Spleen (tissue), 11 donors: ENCODE data around the gene BMX. TPM values are rescaled to one million over a fixed set of nuclear protein-coding genes. Genes with fewer than 3 reads are reported as not detected.

Experiments
- DNase-seq: peaks from one replicate; pipeline ENCODE4 v3.0.0-alpha.2; 2020
- H3K27ac ChIP-seq, 8 donors: fragments of 200-600 bp; sonication (generic) in 7 of 8; 1 replicate in 4 of 8; 2 replicates in 4 of 8; pipeline versions ENCODE4 v1.5.0 to v1.8.0; 2016 to 2021; ENCODE audit warnings: inconsistent platforms in 4 of 8, mild to moderate bottlenecking in 4 of 8, moderate library complexity in 1 of 8
- H3K27me3 ChIP-seq, 7 donors: fragments of 200-600 bp; sonication (generic) in 6 of 7; replicated peaks in 1 of 7; 1 replicate in 4 of 7; 2 replicates in 3 of 7; pipeline versions ENCODE4 v1.5.0 to v1.8.0; 2016 to 2021; ENCODE audit warnings: inconsistent platforms in 3 of 7, mild to moderate bottlenecking in 1 of 7
- H3K36me3 ChIP-seq, 6 donors: fragments of 200-600 bp; sonication (generic) in 5 of 6; 1 replicate in 4 of 6; 2 replicates in 2 of 6; pipeline versions ENCODE4 v1.5.0 to v1.8.0; 2016 to 2021; ENCODE audit warnings: inconsistent platforms in 2 of 6
- H3K4me1 ChIP-seq, 6 donors: fragments of 200-600 bp; sonication (generic) in 5 of 6; 1 replicate in 3 of 6; 2 replicates in 3 of 6; pipeline versions ENCODE4 v1.5.0 to v1.8.0; 2016 to 2021; ENCODE audit warnings: inconsistent platforms in 3 of 6
- H3K4me3 ChIP-seq, 8 donors: fragments of 200-600 bp; sonication (generic) in 7 of 8; 1 replicate in 4 of 8; 2 replicates in 4 of 8; pipeline versions ENCODE4 v1.5.0 to v1.8.0; 2016 to 2021; ENCODE audit warnings: inconsistent platforms in 4 of 8, mild to moderate bottlenecking in 4 of 8, moderate library complexity in 2 of 8
- H3K9me3 ChIP-seq, 8 donors: fragments of 200-600 bp; sonication (generic) in 7 of 8; 1 replicate in 4 of 8; 2 replicates in 4 of 8; pipeline versions ENCODE4 v1.5.0 to v1.8.0; 2016 to 2021; ENCODE audit warnings: inconsistent platforms in 4 of 8
- POLR2A ChIP-seq, 3 donors: fragments of 450-650 bp; IDR thresholded peaks; one replicate each; pipeline ENCODE4 v1.5.1; 2017; ENCODE audit warnings: antibody characterized with exemption in 3 of 3, mild to moderate bottlenecking in 1 of 3
- POLR2AphosphoS5 ChIP-seq, 3 donors: sonication (generic); formaldehyde crosslinking; IDR thresholded peaks; one replicate each; pipeline ENCODE4 v1.5.1; 2017; ENCODE audit warnings: antibody characterized with exemption in 3 of 3
- WGBS, 5 donors: extraction: QIAGEN DNeasy Blood & Tissue Kit in 3 of 5; methylation state at CpG; one replicate each; pipeline versions ENCODE4 v1.1.5 to v1.1.7; 2013 to 2018; 5-methylcytosine and 5-hydroxymethylcytosine counted together
- intact Hi-C: fragments of 100-400 bp; cut with DNase I; formaldehyde crosslinking; loops from one replicate; pipeline ENCODE4 v1.15.0; 2023; ENCODE audit warnings: low total_unique reads
- polyA plus RNA-seq, 3 donors: library from polyadenylated mRNA; stranded (reverse); fragments of 200-250 nt; gene quantifications; one replicate each; pipeline ENCODE4 v1.2.1, GENCODE V29; 2013
- total RNA-seq, 7 donors: library from RNA; depleted of rRNA in 3 of 7; stranded (reverse); fragments of >200 nt in 3 of 7; fragmentation: NEBNext Ultra II Directional in 4 of 7; extraction: Animal tissue kit (Norgen Biotek cat#: 25700) in 4 of 7; gene quantifications; one replicate each; pipeline versions ENCODE4 v1.1.0 to v1.2.1, GENCODE V29; 2016 to 2021
- TF ChIP-seq, protein P1 (sequence below), 11 experiments: fragments of 200-600 bp in 7 of 11; fragments of 450-650 bp in 4 of 11; sonication (generic) in 4 of 11; IDR thresholded peaks in 8 of 11; conservative IDR thresholded peaks in 3 of 11; 1 replicate in 7 of 11; 2 replicates in 4 of 11; pipeline versions ENCODE4 v1.4.0 to v1.8.0; 2016 to 2021; ENCODE audit warnings: antibody characterized with exemption in 11 of 11, inconsistent platforms in 4 of 11, mild to moderate bottlenecking in 1 of 11
- donor health status: healthy with polysubstance abuse.
- donor health status: DM: no; HTN: no; CAD: no; lungs with moderate emphysema.
- donor health status: DM: no; HTN: no; CAD: no.
- donor health status: Bipolar disorder and iron deficiency.
- donor health status: healthy.
- donor health status: DM: no; HTN: no; CAD: no.
- donor health status: DM: yes; HTN: yes; CAD: no.

BMX gene
- total and polyA plus RNA-seq, 10 donors: 0.67 to 7.4 (median 2.6) TPM

DNA sequence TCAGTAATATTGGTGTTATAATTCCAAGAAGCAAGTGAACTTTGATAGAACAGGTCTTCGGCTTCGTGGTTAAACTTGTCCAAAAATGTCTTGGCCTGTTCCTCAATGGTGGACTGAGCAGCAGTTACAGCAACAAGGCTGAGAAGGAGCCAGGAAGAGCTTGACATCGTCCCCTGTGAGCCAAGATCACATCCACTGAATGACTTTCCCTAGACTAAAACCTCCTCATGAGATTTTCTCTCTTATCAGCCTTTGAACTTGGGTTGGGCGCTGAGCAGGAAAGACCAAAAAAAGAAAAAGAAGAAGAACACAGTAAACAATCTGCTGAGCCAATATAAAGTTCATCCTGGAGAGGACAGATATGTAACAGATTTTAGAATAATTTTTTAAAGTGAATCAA is 100.1 kb downstream of the BMX start, which contains the start of gene ACE2:
ACE2 (minus strand) TSS at position 216 of the 400 bp plus-strand sequence; CDS start at position 167, 49 bp downstream.
- intact Hi-C loops: no loop called here
- no peak for DNase-seq
- Histone ChIP-seq H3K4me1 (no peaks in the 10 kb centered on the region), H3K9me3 (no peaks in the 10 kb centered on the region), H3K4me3 (no peak within 1 kb of the TSS), H3K36me3 (no peaks in the 10 kb centered on the region), H3K27ac (no peak within 1 kb of the TSS), H3K27me3 (peaks cover 0 to 38% (median 0%) of the 10 kb centered on the region in 7 donors)
- TF ChIP-seq, protein P1, sequence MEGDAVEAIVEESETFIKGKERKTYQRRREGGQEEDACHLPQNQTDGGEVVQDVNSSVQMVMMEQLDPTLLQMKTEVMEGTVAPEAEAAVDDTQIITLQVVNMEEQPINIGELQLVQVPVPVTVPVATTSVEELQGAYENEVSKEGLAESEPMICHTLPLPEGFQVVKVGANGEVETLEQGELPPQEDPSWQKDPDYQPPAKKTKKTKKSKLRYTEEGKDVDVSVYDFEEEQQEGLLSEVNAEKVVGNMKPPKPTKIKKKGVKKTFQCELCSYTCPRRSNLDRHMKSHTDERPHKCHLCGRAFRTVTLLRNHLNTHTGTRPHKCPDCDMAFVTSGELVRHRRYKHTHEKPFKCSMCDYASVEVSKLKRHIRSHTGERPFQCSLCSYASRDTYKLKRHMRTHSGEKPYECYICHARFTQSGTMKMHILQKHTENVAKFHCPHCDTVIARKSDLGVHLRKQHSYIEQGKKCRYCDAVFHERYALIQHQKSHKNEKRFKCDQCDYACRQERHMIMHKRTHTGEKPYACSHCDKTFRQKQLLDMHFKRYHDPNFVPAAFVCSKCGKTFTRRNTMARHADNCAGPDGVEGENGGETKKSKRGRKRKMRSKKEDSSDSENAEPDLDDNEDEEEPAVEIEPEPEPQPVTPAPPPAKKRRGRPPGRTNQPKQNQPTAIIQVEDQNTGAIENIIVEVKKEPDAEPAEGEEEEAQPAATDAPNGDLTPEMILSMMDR (IDR thresholded peaks at IDR 0.05 in 8 of 11, conservative IDR thresholded peaks at IDR 0.05 in 3 of 11): no peak
- no peak for TF ChIP-seq POLR2AphosphoS5 (IDR thresholded peaks at IDR 0.05)
- no peak for TF ChIP-seq POLR2A (IDR thresholded peaks at IDR 0.05)
- WGBS, 5 donors: 63 to 88% (median 75%) methylated on average over 4 of the region's 4 CpGs

DNA sequence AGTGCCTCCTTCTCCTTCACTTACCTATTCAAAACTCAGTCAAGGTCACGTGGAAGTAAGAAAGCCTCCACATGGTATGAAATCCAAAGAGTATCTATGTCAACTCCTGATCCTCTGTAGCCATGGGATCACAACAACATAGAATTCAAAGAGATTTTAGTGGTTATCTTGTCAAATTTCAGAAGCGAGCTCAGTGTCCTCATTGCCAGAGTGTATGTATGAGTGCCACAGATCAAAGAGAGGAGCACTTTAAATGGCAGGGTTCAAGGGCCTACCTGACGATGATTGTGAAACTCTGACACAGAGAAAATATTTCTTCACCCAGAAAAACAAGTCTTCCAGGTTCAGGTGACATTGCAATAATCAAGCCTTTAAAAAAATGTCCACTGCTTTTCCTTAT is 101.3 kb downstream of the BMX start:
- peaks cover 0 to 38% (median 0%) of the 10 kb centered on the region in 7 donors for H3K27me3 ChIP-seq
- H3K4me3 ChIP-seq: no peak overlapping the region
- TF ChIP-seq, protein P1 (IDR thresholded peaks at IDR 0.05 in 8 of 11, conservative IDR thresholded peaks at IDR 0.05 in 3 of 11): no peak
- TF ChIP-seq POLR2A (IDR thresholded peaks at IDR 0.05) (no peak), POLR2AphosphoS5 (IDR thresholded peaks at IDR 0.05) (no peak)
- intact Hi-C loops: no loop called here
- no peaks in the 10 kb centered on the region for H3K9me3 ChIP-seq
- 57 to 84% (median 73%) methylated on average over 3 of the region's 3 CpGs for WGBS, 5 donors
- H3K27ac ChIP-seq: no peak overlapping the region
- DNase-seq: no peak
- no peaks in the 10 kb centered on the region for H3K4me1 ChIP-seq
- H3K36me3 ChIP-seq: no peaks in the 10 kb centered on the region

DNA sequence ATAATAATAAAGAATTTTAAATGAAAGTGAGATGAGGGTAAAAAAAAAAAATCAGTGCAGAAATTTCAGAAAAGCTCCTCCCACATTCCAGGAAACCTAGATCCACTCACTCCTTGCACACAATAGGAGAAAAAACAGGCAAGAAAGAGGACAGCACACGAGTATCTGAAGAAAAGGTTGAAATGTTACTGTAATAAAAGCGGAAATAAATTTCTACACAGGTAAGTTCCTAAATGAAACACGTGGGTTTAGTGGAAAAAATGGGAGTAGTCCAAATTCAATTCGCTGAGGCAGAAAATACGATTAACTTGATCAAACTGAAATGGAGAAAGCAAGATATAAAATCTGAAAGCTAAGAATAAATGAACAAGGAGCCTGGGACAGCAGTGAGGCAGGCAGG is 102.2 kb downstream of the BMX start:
- TF ChIP-seq, protein P1 (IDR thresholded peaks at IDR 0.05 in 8 of 11, conservative IDR thresholded peaks at IDR 0.05 in 3 of 11): no peak
- TF ChIP-seq POLR2AphosphoS5 (IDR thresholded peaks at IDR 0.05) (no peak), POLR2A (IDR thresholded peaks at IDR 0.05) (no peak)
- peaks cover 0 to 38% (median 0%) of the 10 kb centered on the region in 7 donors for H3K27me3 ChIP-seq
- intact Hi-C loops: no loop called here
- H3K4me3 ChIP-seq: no peak overlapping the region
- H3K36me3 ChIP-seq: no peaks in the 10 kb centered on the region
- DNase-seq: no peak
- no peaks in the 10 kb centered on the region for H3K4me1 ChIP-seq
- H3K9me3 ChIP-seq: no peaks in the 10 kb centered on the region
- 62 to 82% (median 76%) methylated on average over 5 of the region's 5 CpGs for WGBS, 5 donors
- no peak overlapping the region for H3K27ac ChIP-seq

DNA sequence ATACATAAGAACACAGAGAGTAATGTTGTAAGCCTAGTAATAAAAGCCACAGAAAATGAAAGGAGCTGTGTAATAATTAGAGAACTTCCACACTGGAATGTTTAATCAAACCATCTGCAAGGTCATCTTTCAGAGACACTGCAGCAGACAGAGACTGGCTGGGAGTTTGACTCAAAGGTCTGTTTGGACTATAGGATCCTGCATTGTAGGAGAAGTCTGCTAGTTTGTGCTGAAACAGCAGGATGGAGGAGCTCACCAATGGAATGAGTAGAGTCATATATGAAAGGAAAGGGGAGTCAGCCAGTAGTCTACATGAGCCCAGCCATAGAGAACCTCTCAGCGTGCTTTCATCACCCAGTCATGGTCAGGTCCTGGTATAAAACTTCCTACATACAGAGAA is 104.6 kb downstream of the BMX start:
- DNase-seq: no peak
- H3K4me1 ChIP-seq: no peaks in the 10 kb centered on the region
- TF ChIP-seq POLR2A (IDR thresholded peaks at IDR 0.05) (no peak), POLR2AphosphoS5 (IDR thresholded peaks at IDR 0.05) (no peak)
- TF ChIP-seq, protein P1 (IDR thresholded peaks at IDR 0.05 in 8 of 11, conservative IDR thresholded peaks at IDR 0.05 in 3 of 11): no peak
- intact Hi-C loops: no loop called here
- H3K4me3 ChIP-seq: no peak overlapping the region
- WGBS, 5 donors: 50 to 95% (median 79%) methylated on average over 1 of the region's 1 CpG
- no peaks in the 10 kb centered on the region for H3K9me3 ChIP-seq
- H3K27me3 ChIP-seq: peaks cover 0 to 29% (median 0%) of the 10 kb centered on the region in 7 donors
- H3K27ac ChIP-seq: no peak overlapping the region
- H3K36me3 ChIP-seq: no peaks in the 10 kb centered on the region

Other genes with a start within 250 kb of the BMX start
- 10 to 100 TPM in 6 of 7 donors, 1 to 10 TPM in 1; 6.4 to 23.0 (median 19.5) TPM for gene ASB9, start 230.7 kb upstream of the BMX start, total RNA-seq
- 10 to 100 TPM in 1 of 3 donors, 1 to 10 TPM in 2; 5.4 to 16.6 (median 7.0) TPM for gene ASB9, start 230.7 kb upstream of the BMX start, polyA plus RNA-seq
- gene ASB11, start 185.2 kb upstream of the BMX start, total RNA-seq: not detected
- gene ASB11, start 185.2 kb upstream of the BMX start, polyA plus RNA-seq: not detected
- 10 to 100 TPM; 10.8 to 17.2 (median 13.4) TPM for gene PIGA, start 165.3 kb upstream of the BMX start, total RNA-seq
- gene PIGA, start 165.3 kb upstream of the BMX start, polyA plus RNA-seq: 1 to 10 TPM; 4.9 to 7.0 (median 5.6) TPM
- gene VEGFD, start 116.4 kb upstream of the BMX start, total RNA-seq: 1 to 10 TPM in 5 of 7 donors, under 1 TPM in 2; 0.52 to 4.4 (median 1.1) TPM
- 1 to 10 TPM in 1 of 3 donors, under 1 TPM in 2; 0.71 to 1.6 (median 0.91) TPM for gene VEGFD, start 116.4 kb upstream of the BMX start, polyA plus RNA-seq
- 10 to 100 TPM; 15.9 to 30.8 (median 24.8) TPM for gene PIR, start 7.5 kb upstream of the BMX start, total RNA-seq
- gene PIR, start 7.5 kb upstream of the BMX start, polyA plus RNA-seq: 10 to 100 TPM; 12.4 to 27.0 (median 14.5) TPM
- gene ACE2, start 100.2 kb downstream of the BMX start, total RNA-seq: not detected
- gene ACE2, start 100.2 kb downstream of the BMX start, polyA plus RNA-seq: under 1 TPM in 2 of 3 donors, not detected in 1; 0.03 to 0.06 TPM
- under 1 TPM in 2 of 7 donors, not detected in 5; 0.30 to 0.32 TPM for gene CLTRN, start 164.0 kb downstream of the BMX start, total RNA-seq
- under 1 TPM; 0.16 to 0.48 (median 0.18) TPM for gene CLTRN, start 164.0 kb downstream of the BMX start, polyA plus RNA-seq
- 10 to 100 TPM; 15.1 to 24.1 (median 19.1) TPM for gene CA5B, start 237.5 kb downstream of the BMX start, total RNA-seq
- 1 to 10 TPM; 1.4 to 1.9 (median 1.8) TPM for gene CA5B, start 237.5 kb downstream of the BMX start, polyA plus RNA-seq